ENCODE measurements around the gene HIP1R.

Gene HIP1R

GRCh38 chr12:122873540-122873939 lies 38.3 kb downstream of the HIP1R start:
- TF ChIP-seq CTCF (IDR thresholded peaks at IDR 0.05): no peak

- no peak for TF ChIP-seq CTCF (IDR thresholded peaks at IDR 0.05)
These were observed 38.8 kb downstream of the HIP1R start for GRCh38 chr12:122874081-122874480.

- no peak for TF ChIP-seq CTCF (IDR thresholded peaks at IDR 0.05)
These were observed 40.4 kb downstream of the HIP1R start for GRCh38 chr12:122875590-122876220.

GRCh38 chr12:122876731-122877130 lies 41.5 kb downstream of the HIP1R start:
- TF ChIP-seq CTCF (IDR thresholded peaks at IDR 0.05): no peak

GRCh38 chr12:122878780-122879612 lies 43.7 kb downstream of the HIP1R start:
- TF ChIP-seq CTCF (IDR thresholded peaks at IDR 0.05): no peak

GRCh38 chr12:122880155-122880667 lies 45.0 kb downstream of the HIP1R start:
- TF ChIP-seq CTCF (IDR thresholded peaks at IDR 0.05): no peak

GRCh38 chr12:122880668-122881067 lies 45.4 kb downstream of the HIP1R start:
- TF ChIP-seq CTCF (IDR thresholded peaks at IDR 0.05): no peak; the same call in 1 of the 2 replicates
